Endothelial cell of umbilical vein (primary cell): ENCODE data around the gene FGL2. TPM values are rescaled to one million over a fixed set of nuclear protein-coding genes. Genes with fewer than 3 reads are reported as not detected.

Experiments used
- BruUV-seq: library from RNA; stranded (reverse); fragments of 400-500 nt; replicated peaks from 2 replicates; lab custom pipeline; 2021; lab: Mats Ljungman, UMichigan
- CTCF ChIA-PET: fragments of 300-600, 350-600 bp; sonication (Branson Sonifier 250); formaldehyde crosslinking; loops from one replicate; lab custom pipeline; 2021; ENCODE audit warnings: antibody characterized with exemption, inconsistent platforms; lab: Charles Lee
- POLR2A ChIA-PET: fragments of 300-600, 350-600 bp; sonication (Branson Sonifier 250); formaldehyde crosslinking; loops from one replicate; lab custom pipeline; 2021; ENCODE audit warnings: antibody characterized with exemption, inconsistent platforms; lab: Charles Lee
- DNase-seq: peaks from one replicate; pipeline ENCODE4 v3.0.0-alpha.2; 2011; ENCODE audit warnings: low read depth, low spot score
- FAIRE-seq: peaks from 2 replicates; lab custom pipeline; 2011; peaks lifted over from hg19 to GRCh38; lab: Jason Lieb, UNC
- H2AFZ ChIP-seq: 2 replicates; pipeline ENCODE4 v1.6.0; 2012; ENCODE audit warnings: low read depth, low read length, control low read depth, inconsistent platforms
- H3K27ac ChIP-seq: 2 replicates; pipeline ENCODE4 v1.5.1; 2011; ENCODE audit warnings: low read depth, mild to moderate bottlenecking, control low read depth, low read length, moderate library complexity; ENCODE audit not compliant: insufficient read depth
- H3K27me3 ChIP-seq, 2 experiments: 2 replicates each; pipeline versions ENCODE4 v1.6.0 to v1.6.1; 2011; ENCODE audit warnings: low read length in 2 of 2, mixed read lengths in 1 of 2; ENCODE audit not compliant: control insufficient read depth in 2 of 2, insufficient read depth in 2 of 2
- H3K36me3 ChIP-seq, 2 experiments: 2 replicates in 1 of 2; 3 replicates in 1 of 2; pipeline ENCODE4 v1.5.1; 2011; ENCODE audit warnings: low read length in 2 of 2, mild to moderate bottlenecking in 1 of 2, moderate library complexity in 1 of 2; ENCODE audit not compliant: control insufficient read depth in 2 of 2, insufficient read depth in 2 of 2; ENCODE audit errors: extremely low read depth in 1 of 2
- H3K4me1 ChIP-seq: 3 replicates; pipeline ENCODE4 v1.5.1; 2011; ENCODE audit warnings: mild to moderate bottlenecking, low read length; ENCODE audit not compliant: control insufficient read depth, insufficient read depth; ENCODE audit errors: extremely low read depth
- H3K4me2 ChIP-seq: 2 replicates; pipeline ENCODE4 v1.6.1; 2011; ENCODE audit warnings: low read length, control low read depth, mixed read lengths; ENCODE audit not compliant: insufficient read depth
- H3K4me3 ChIP-seq, 3 experiments: fragments of 200-600 bp in 1 of 3; sonication (generic), shearing (Covaris generic) in 1 of 3; replicated peaks in 1 of 3; 2 replicates each; pipeline ENCODE4 v1.5.1; 2011 to 2016; ENCODE audit warnings: control low read depth in 3 of 3, low read length in 3 of 3, mild to moderate bottlenecking in 2 of 3, inconsistent platforms in 1 of 3, low read depth in 1 of 3, moderate library complexity in 1 of 3; ENCODE audit not compliant: insufficient read depth in 1 of 3
- H3K79me2 ChIP-seq: 2 replicates; pipeline ENCODE4 v1.6.0; 2012; ENCODE audit warnings: low read length, inconsistent platforms; ENCODE audit not compliant: control insufficient read depth, insufficient read depth
- H3K9ac ChIP-seq: replicated peaks from 2 replicates; pipeline ENCODE3; 2011; ENCODE audit warnings: low read length, control low read depth; ENCODE audit not compliant: insufficient read depth; ENCODE audit errors: extremely low read depth
- H3K9me1 ChIP-seq: replicated peaks from 3 replicates; pipeline ENCODE4 v1.6.0; 2011; ENCODE audit warnings: mild to moderate bottlenecking, low read length; ENCODE audit not compliant: control insufficient read depth, insufficient read depth; ENCODE audit errors: extremely low read depth
- H3K9me3 ChIP-seq: replicated peaks from 2 replicates; pipeline ENCODE4 v1.5.1; 2012; ENCODE audit warnings: low read length, inconsistent platforms; ENCODE audit not compliant: control insufficient read depth, insufficient read depth
- H4K20me1 ChIP-seq: replicated peaks from 2 replicates; pipeline ENCODE3; 2011; ENCODE audit warnings: mild to moderate bottlenecking, low read length; ENCODE audit not compliant: control insufficient read depth, insufficient read depth; ENCODE audit errors: extremely low read depth
- CTCF ChIP-seq, 2 donors: IDR thresholded peaks; 1 replicate in 1 of 2; 2 replicates in 1 of 2; pipeline ENCODE4 v1.5.1; 2011; ENCODE audit warnings: low read length in 2 of 2, mild to moderate bottlenecking in 2 of 2, moderate library complexity in 2 of 2, control low read depth in 1 of 2, inconsistent platforms in 1 of 2, low read depth in 1 of 2; ENCODE audit not compliant: insufficient read depth in 1 of 2; ENCODE audit errors: extremely low read depth in 1 of 2
- EZH2 ChIP-seq: IDR thresholded peaks from 2 replicates; pipeline ENCODE4 v1.6.1; 2012; ENCODE audit warnings: borderline replicate concordance, low read depth, mild to moderate bottlenecking, moderate library complexity, low read length, inconsistent platforms; ENCODE audit not compliant: severe bottlenecking
- FOS ChIP-seq: IDR thresholded peaks from 2 replicates; pipeline ENCODE4 v1.6.1; 2011; ENCODE audit warnings: mild to moderate bottlenecking, low read length, moderate library complexity, borderline replicate concordance; ENCODE audit not compliant: insufficient read depth
- GATA2 ChIP-seq: IDR thresholded peaks from 2 replicates; pipeline ENCODE4 v1.7.0; 2011; ENCODE audit warnings: low read depth, mild to moderate bottlenecking, moderate library complexity, mixed read lengths, low read length; ENCODE audit not compliant: insufficient read length, insufficient read depth
- JUN ChIP-seq: IDR thresholded peaks from 2 replicates; pipeline ENCODE4 v1.6.1; 2011; ENCODE audit warnings: borderline replicate concordance, low read depth; ENCODE audit not compliant: insufficient read length, insufficient read depth
- MAX ChIP-seq: IDR thresholded peaks from 2 replicates; pipeline ENCODE4 v1.6.1; 2011; ENCODE audit not compliant: insufficient read depth, insufficient read length
- MYC ChIP-seq: IDR thresholded peaks from one replicate; pipeline ENCODE4 v1.6.1; 2011; ENCODE audit warnings: mild to moderate bottlenecking, low read depth, low read length
- POLR2A ChIP-seq: IDR thresholded peaks from 2 replicates; pipeline ENCODE4 v1.6.1; 2012; ENCODE audit warnings: low read depth, mild to moderate bottlenecking, control low read depth, low read length
- POLR2AphosphoS5 ChIP-seq: IDR thresholded peaks from 2 replicates; pipeline ENCODE4 v1.6.1; 2012; ENCODE audit warnings: low read depth, mild to moderate bottlenecking, control low read depth, low read length, moderate library complexity; ENCODE audit not compliant: insufficient read depth
- dilution Hi-C: fragments of 300-500 bp; cut with MboI; formaldehyde crosslinking; loops from one replicate; pipeline ENCODE4 v1.15.0; 2019; ENCODE audit warnings: low sequenced_read_pairs; ENCODE audit not compliant: extremely low pct_ligation_motif_present
- intact Hi-C: fragments of 100-400 bp; cut with micrococcal nuclease; formaldehyde crosslinking; loops from one replicate; pipeline ENCODE4 v1.10.0; 2022
- polyA plus RNA-seq, 4 experiments: library from polyadenylated mRNA; depleted of rRNA in 3 of 4; stranded (reverse) in 3 of 4; unstranded in 1 of 4; fragments of >200 nt; gene quantifications; 2 replicates each; pipeline versions ENCODE4 v1.2.1 to v1.2.3, GENCODE V29; 2011 to 2012; ENCODE audit warnings: missing spikeins in 1 of 4
- total RNA-seq: library from RNA; stranded (reverse); gene quantifications from 2 replicates; pipeline ENCODE4 v1.2.3, GENCODE V29; 2021

The FGL2 gene
- total and polyA plus RNA-seq, 2 donors (not counting 3 experiments of a cell fraction or from before 2014, with no cell fraction given): not detected

- Histone ChIP-seq H3K4me3 (no peak overlapping the region), H3K27ac (no peak overlapping the region), H4K20me1 (no peaks in the 10 kb centered on the region), H3K79me2 (no peaks in the 10 kb centered on the region), H3K4me2 (no peak overlapping the region), H3K9me1 (no peaks in the 10 kb centered on the region), H3K36me3 (no peaks in the 10 kb centered on the region), H3K27me3 (no peaks in the 10 kb centered on the region), H2AFZ (no peak overlapping the region), H3K9me3 (no peaks in the 10 kb centered on the region), H3K4me1 (no peaks in the 10 kb centered on the region), H3K9ac (no peak overlapping the region)
- intact Hi-C loops: no loop called here
- ChIA-PET POLR2A (no interaction called here), CTCF (no interaction called here)
- dilution Hi-C loops: no loop called here
- TF ChIP-seq POLR2A (no peak), CTCF (IDR thresholded peaks at IDR 0.05; ENCODE audit: extremely low read depth in 1 of 2, insufficient read depth in 1 of 2, low read depth in 1 of 2, low read length in 2 of 2) (no peak), POLR2AphosphoS5 (no peak), GATA2 (no peak), MAX (no peak), JUN (no peak), EZH2 (no peak), FOS (no peak), MYC (no peak)
- BruUV-seq: no TSS peak
- DNase-seq (no peak), FAIRE-seq (no peak)
These were observed 15.2 kb downstream of the FGL2 start for GRCh38 chr7:77184463-77184862.
